PC-3 (cell line): ENCODE measurements around the gene ADCY5. TPM values are rescaled to one million over a fixed set of nuclear protein-coding genes. Genes with fewer than 3 reads are reported as not detected.

Experiments used
- ATAC-seq: fragments of 200-7000 bp; cut with Tn5 transposase; 2 replicates; pipeline ENCODE4 v1.9.1; 2020; ENCODE audit warnings: mild to moderate bottlenecking, moderate library complexity
- BruUV-seq: library from RNA; stranded (reverse); fragments of 400-500 nt; replicated peaks from 2 replicates; lab custom pipeline; 2021; lab: Mats Ljungman, UMichigan
- CTCF ChIA-PET: fragments of 300-600 bp; sonication (Branson Sonifier 250); formaldehyde crosslinking; loops from one replicate; lab custom pipeline; 2022; ENCODE audit warnings: antibody characterized with exemption; lab: Charles Lee
- POLR2A ChIA-PET: fragments of 300-600 bp; sonication (Branson Sonifier 250); formaldehyde crosslinking; loops from one replicate; lab custom pipeline; 2022; ENCODE audit warnings: antibody characterized with exemption; ENCODE audit not compliant: unreplicated experiment; lab: Charles Lee
- DNase-seq: peaks from one replicate; pipeline ENCODE4 v3.0.0-alpha.2; 2015
- H2AFZ ChIP-seq: fragments of 300-600 bp; sonication (generic); 2 replicates; pipeline ENCODE4 v1.6.0; 2016; ENCODE audit warnings: antibody characterized with exemption, low read length
- H3F3A ChIP-seq: fragments of 300-600 bp; sonication (generic); one replicate; pipeline ENCODE4 v1.6.0; 2017; ENCODE audit warnings: antibody characterized with exemption, low read length, control low read depth, mild to moderate bottlenecking; ENCODE audit not compliant: unreplicated experiment
- H3K27ac ChIP-seq: fragments of 300-600 bp; sonication (generic); 2 replicates; pipeline ENCODE4 v1.5.1; 2016; ENCODE audit warnings: mild to moderate bottlenecking, low read length
- H3K27me3 ChIP-seq: fragments of 300-600 bp; sonication (generic); 2 replicates; pipeline ENCODE4 v1.6.1; 2016; ENCODE audit warnings: low read length, mixed read lengths
- H3K36me3 ChIP-seq: fragments of 300-600 bp; sonication (generic); 2 replicates; pipeline ENCODE4 v1.6.1; 2016; ENCODE audit warnings: low read depth, mixed run types, low read length, mixed read lengths
- H3K4me1 ChIP-seq: fragments of 300-600 bp; sonication (generic); 2 replicates; pipeline ENCODE4 v1.5.1; 2016; ENCODE audit warnings: low read length; ENCODE audit not compliant: insufficient read depth
- H3K4me2 ChIP-seq: fragments of 300-600 bp; sonication (generic); 2 replicates; pipeline ENCODE4 v1.6.0; 2016; ENCODE audit warnings: low read length
- H3K4me3 ChIP-seq: fragments of 300-600 bp; sonication (generic); 2 replicates; pipeline ENCODE4 v1.5.1; 2016; ENCODE audit warnings: mild to moderate bottlenecking, low read length, mixed read lengths
- H3K79me2 ChIP-seq: fragments of 300-600 bp; sonication (generic); 2 replicates; pipeline ENCODE4 v1.6.1; 2017; ENCODE audit warnings: low read length, mixed read lengths
- H3K9ac ChIP-seq: fragments of 300-600 bp; sonication (generic); 2 replicates; pipeline ENCODE4 v1.6.0; 2016; ENCODE audit warnings: mild to moderate bottlenecking, low read length
- H3K9me2 ChIP-seq: fragments of 300-600 bp; sonication (generic); replicated peaks from 2 replicates; pipeline ENCODE4 v1.6.1; 2016; ENCODE audit warnings: mixed run types, low read length, mixed read lengths
- H3K9me3 ChIP-seq: fragments of 300-600 bp; sonication (generic); 2 replicates; pipeline ENCODE4 v1.6.1; 2016; ENCODE audit warnings: low read length, mixed read lengths
- H4K20me1 ChIP-seq: fragments of 300-600 bp; sonication (generic); 2 replicates; pipeline ENCODE4 v1.6.1; 2016; ENCODE audit warnings: low read length, mixed read lengths
- CTCF ChIP-seq: fragments of 300-600 bp; sonication (generic); conservative IDR thresholded peaks from 2 replicates; pipeline ENCODE4 v1.5.1; 2017; ENCODE audit warnings: antibody characterized with exemption, low read depth, mild to moderate bottlenecking, low read length
- EZH2 ChIP-seq: fragments of 300-600 bp; sonication (generic); IDR thresholded peaks from one replicate; pipeline ENCODE4 v1.6.1; 2017; ENCODE audit warnings: antibody characterized with exemption, mild to moderate bottlenecking, low read length; ENCODE audit not compliant: unreplicated experiment
- EZH2phosphoT487 ChIP-seq: fragments of 300-600 bp; sonication (generic); IDR thresholded peaks from 2 replicates; pipeline ENCODE4 v1.6.1; 2018; ENCODE audit warnings: mild to moderate bottlenecking, antibody characterized with exemption, low read length, borderline replicate concordance
- intact Hi-C: fragments of 100-400 bp; cut with micrococcal nuclease; formaldehyde crosslinking; loops from 2 replicates; pipeline ENCODE4 v1.9.0; 2023
- total RNA-seq: library from RNA; depleted of rRNA; stranded (reverse); fragments of >200 nt; gene quantifications from 2 replicates; pipeline ENCODE4 v1.2.3, GENCODE V29; 2014

Gene ADCY5
- total RNA-seq, 1 experiment from 2014 or later: not detected

DNA sequence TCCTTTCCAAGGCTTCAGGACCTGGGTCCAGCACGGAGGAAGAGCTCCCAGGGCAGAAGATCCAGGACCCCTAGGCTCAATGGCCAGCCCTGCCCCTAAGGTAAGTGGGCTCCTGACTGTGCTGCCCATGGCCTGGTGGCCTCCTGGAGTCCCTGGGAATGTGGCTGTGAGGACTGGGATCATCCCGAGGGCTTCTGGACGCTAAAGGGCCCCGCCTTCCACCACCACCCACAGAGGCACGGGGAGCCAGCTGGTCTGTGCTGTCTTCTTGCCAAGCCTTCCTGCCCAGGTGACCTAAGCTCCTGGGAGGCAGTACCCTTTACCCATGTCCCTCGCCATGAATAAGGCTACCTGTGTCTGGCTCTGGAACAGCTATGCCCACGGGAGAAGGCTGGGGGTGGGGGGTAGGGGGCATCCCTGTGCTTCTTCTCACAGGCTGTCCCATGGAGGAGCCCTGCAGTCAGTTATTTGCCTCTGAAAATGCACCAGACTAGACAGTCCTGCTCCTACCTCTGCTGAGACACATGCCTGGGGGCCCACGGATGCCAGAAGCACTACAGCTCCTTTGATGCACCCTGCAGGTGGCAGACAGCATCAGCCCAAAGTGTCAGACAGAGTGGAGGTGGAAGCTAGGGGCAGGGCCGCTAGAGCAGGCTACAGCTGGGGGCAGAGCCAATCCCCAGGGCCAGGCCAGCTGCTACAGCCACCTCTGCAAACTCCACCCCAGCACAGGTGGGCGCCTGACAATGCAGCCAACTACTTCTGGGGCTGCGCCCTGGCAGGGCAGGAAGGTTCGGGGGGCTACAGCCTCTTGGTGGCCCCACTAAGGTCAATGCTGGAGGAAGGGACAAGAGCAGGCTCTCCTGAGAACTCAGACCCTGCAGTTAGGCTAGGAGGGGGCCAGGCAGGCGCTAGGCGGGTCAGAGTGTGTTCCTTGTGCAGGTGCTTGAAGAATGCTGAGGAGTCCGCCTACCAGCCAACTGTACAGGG is 156.3 kb downstream of the ADCY5 start:
- Histone ChIP-seq H3K9ac (no peak overlapping the region), H3K9me3 (no peaks in the 10 kb centered on the region), H3F3A (no peaks in the 10 kb centered on the region), H3K27ac (no peak overlapping the region), H3K4me2 (no peak overlapping the region), H4K20me1 (no peaks in the 10 kb centered on the region), H3K79me2 (no peaks in the 10 kb centered on the region), H3K4me1 (no peaks in the 10 kb centered on the region), H3K36me3 (no peaks in the 10 kb centered on the region), H3K9me2 (no peaks in the 10 kb centered on the region), H3K4me3 (no peak overlapping the region), H3K27me3 (peaks cover 63% of the 10 kb centered on the region), H2AFZ (no peak overlapping the region)
- ChIA-PET POLR2A (no interaction called here), CTCF (no interaction called here)
- intact Hi-C loops: no loop called here
- no TSS peak for BruUV-seq
- no peak for DNase-seq
- TF ChIP-seq CTCF: no peak
- TF ChIP-seq EZH2phosphoT487: no peak
- TF ChIP-seq EZH2: no peak
- 0 out of 2 replicates have a peak, but pooled peaks have one; percentile 27 for ATAC-seq

DNA sequence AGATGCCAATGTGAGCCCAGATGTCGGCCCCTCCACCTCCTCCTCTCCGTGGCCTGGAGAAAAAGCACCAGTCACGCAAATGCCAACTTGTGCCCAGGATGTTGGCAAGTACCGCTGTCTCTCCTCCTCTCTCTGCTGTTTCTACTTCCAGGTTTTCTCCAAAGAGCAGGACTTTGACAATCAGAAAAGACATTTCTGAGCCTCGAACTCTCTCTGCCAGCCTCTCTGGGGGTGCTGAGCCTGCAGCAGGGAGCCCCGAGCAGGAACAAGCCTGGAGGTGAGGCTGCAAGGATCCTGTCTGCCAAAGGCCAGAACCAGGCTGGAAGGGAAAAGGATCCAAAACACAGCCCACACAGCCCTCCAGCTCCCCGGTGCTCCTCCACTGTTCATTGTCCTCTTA is 157.5 kb downstream of the ADCY5 start:
- H3K27ac ChIP-seq: no peak overlapping the region
- TF ChIP-seq EZH2: no peak
- TF ChIP-seq CTCF: no peak
- TF ChIP-seq EZH2phosphoT487: no peak
- H3K9me3 ChIP-seq: no peaks in the 10 kb centered on the region
- no peaks in the 10 kb centered on the region for H3K9me2 ChIP-seq
- intact Hi-C loops: no loop called here
- POLR2A ChIA-PET: no interaction called here
- H3K4me1 ChIP-seq: no peaks in the 10 kb centered on the region
- ATAC-seq (no peak), DNase-seq (no peak)
- no peak overlapping the region for H3K9ac ChIP-seq
- CTCF ChIA-PET: no interaction called here
- peaks cover 63% of the 10 kb centered on the region for H3K27me3 ChIP-seq
- H4K20me1 ChIP-seq: no peaks in the 10 kb centered on the region
- H2AFZ ChIP-seq: no peak overlapping the region
- no peaks in the 10 kb centered on the region for H3F3A ChIP-seq
- no TSS peak for BruUV-seq
- H3K4me2 ChIP-seq: no peak overlapping the region
- no peaks in the 10 kb centered on the region for H3K79me2 ChIP-seq
- H3K36me3 ChIP-seq: no peaks in the 10 kb centered on the region
- no peak overlapping the region for H3K4me3 ChIP-seq

DNA sequence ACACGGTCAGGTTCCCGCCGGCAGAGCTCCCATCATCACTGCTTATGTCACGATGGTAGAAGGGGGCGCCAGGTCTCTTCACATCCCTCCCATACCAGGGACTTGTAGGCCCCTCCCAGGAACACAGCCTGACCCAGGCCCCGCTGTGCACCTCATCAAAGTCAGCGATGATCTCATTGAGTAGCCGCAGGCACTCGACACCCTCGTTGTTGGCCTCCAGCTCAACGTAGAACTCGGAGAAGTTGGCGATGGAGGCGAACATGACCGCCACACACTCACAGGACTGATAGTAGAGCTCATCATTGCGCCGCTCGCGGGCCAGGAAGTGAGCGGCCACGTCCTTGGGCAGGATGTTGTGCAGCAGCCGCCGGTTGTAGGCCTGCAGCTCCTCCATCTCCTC is 157.9 kb downstream of the ADCY5 start:
- peaks cover 63% of the 10 kb centered on the region for H3K27me3 ChIP-seq
- 0 out of 2 replicates have a peak, but pooled peaks cover under 1% of the 10 kb centered on the region for H3K4me1 ChIP-seq
- no peak overlapping the region for H3K9ac ChIP-seq
- H3K4me2 ChIP-seq: no peak overlapping the region
- no peaks in the 10 kb centered on the region for H3K79me2 ChIP-seq
- no TSS peak for BruUV-seq
- ChIA-PET POLR2A (no interaction called here), CTCF (no interaction called here)
- H4K20me1 ChIP-seq: no peaks in the 10 kb centered on the region
- H3K9me2 ChIP-seq: no peaks in the 10 kb centered on the region
- no peak overlapping the region for H3K4me3 ChIP-seq
- DNase-seq (no peak), ATAC-seq (no peak)
- TF ChIP-seq EZH2phosphoT487: no peak
- no peak for TF ChIP-seq EZH2
- no peak for TF ChIP-seq CTCF
- intact Hi-C loops: no loop called here
- H3F3A ChIP-seq: no peaks in the 10 kb centered on the region
- no peak overlapping the region for H3K27ac ChIP-seq
- H3K9me3 ChIP-seq: no peaks in the 10 kb centered on the region
- no peak overlapping the region for H2AFZ ChIP-seq
- H3K36me3 ChIP-seq: no peaks in the 10 kb centered on the region
